IPS DF 6.9 (cell line): ENCODE data around the gene MKX.
A peak's percentile ranks its signal among the peaks of the same experiment; 100 is the strongest.

ENCODE experiments used
- DNase-seq: peaks from one replicate; pipeline ENCODE4 v3.0.0-alpha.2; 2013; ENCODE audit warnings: low read depth, low spot score
- H3K27ac ChIP-seq: one replicate; pipeline ENCODE4 v1.5.1; 2013; ENCODE audit warnings: low read length, control low read depth
- H3K27me3 ChIP-seq: 2 replicates; pipeline ENCODE4 v1.6.1; 2013; ENCODE audit warnings: mild to moderate bottlenecking, low read length; ENCODE audit not compliant: control insufficient read depth, insufficient read depth
- H3K36me3 ChIP-seq: 2 replicates; pipeline ENCODE4 v1.6.1; 2013; ENCODE audit warnings: low read length; ENCODE audit not compliant: control insufficient read depth, insufficient read depth
- H3K4me1 ChIP-seq: 2 replicates; pipeline ENCODE4 v1.6.1; 2013; ENCODE audit warnings: low read length; ENCODE audit not compliant: control insufficient read depth, insufficient read depth
- H3K4me3 ChIP-seq: 2 replicates; pipeline ENCODE4 v1.5.1; 2013; ENCODE audit warnings: mild to moderate bottlenecking, low read length
- H3K9me3 ChIP-seq: 2 replicates; pipeline ENCODE4 v1.6.1; 2013; ENCODE audit warnings: low read length, inconsistent platforms; ENCODE audit not compliant: control insufficient read depth, insufficient read depth
- WGBS: extraction: QIAGEN DNeasy Blood & Tissue Kit; methylation state at CpG from one replicate; pipeline ENCODE4 v1.1.7; 2013; ENCODE audit warnings: mixed read lengths, missing lambda C conversion rate; ENCODE audit not compliant: insufficient read length, insufficient coverage; 5-methylcytosine and 5-hydroxymethylcytosine counted together

Gene MKX

DNA sequence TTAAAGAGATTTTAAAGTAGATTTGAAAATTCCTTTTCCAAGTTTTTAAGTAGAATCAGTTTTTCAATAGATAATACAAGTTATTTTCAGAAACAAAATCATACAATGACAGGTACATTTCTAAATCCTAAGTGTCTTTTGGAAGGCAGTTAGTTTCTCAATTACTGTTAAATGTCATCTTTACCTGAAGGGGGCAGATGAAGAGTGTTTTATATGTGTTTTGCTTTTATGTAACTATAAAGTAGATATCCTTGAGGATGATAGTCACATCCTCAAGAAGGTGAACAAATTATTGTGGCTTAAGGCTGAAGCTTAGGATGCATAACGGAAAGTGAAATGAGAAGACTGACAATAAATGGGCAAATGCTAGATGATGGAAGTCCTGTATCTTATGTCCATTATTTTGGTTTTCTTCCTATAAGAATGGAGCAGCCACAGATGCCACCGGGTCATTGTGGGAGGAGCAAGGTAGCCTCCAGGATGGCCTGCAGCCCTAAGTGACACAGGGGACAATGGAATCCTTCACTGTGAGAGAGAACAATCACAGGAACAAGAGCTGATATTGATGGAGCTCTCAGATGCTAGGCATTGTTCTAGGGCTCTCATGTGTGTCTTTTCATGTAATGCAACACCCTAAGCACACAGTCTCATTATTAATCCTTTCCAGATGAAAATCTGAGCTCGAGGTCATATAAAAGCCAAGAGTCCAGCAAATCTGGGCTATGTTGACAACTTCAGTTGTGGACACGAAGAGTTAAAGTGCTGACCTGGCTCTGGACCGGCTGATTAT is 14.1 kb upstream of the MKX start:
- H3K27me3 ChIP-seq: no peaks in the 10 kb centered on the region
- H3K9me3 ChIP-seq: no peaks in the 10 kb centered on the region
- no peak overlapping the region for H3K4me3 ChIP-seq
- no peaks in the 10 kb centered on the region for H3K36me3 ChIP-seq
- no peak for DNase-seq
- no CpG with 5 or more reads among the region's 5 CpGs for WGBS
- H3K27ac ChIP-seq: no peak overlapping the region
- H3K4me1 ChIP-seq: no peaks in the 10 kb centered on the region

DNA sequence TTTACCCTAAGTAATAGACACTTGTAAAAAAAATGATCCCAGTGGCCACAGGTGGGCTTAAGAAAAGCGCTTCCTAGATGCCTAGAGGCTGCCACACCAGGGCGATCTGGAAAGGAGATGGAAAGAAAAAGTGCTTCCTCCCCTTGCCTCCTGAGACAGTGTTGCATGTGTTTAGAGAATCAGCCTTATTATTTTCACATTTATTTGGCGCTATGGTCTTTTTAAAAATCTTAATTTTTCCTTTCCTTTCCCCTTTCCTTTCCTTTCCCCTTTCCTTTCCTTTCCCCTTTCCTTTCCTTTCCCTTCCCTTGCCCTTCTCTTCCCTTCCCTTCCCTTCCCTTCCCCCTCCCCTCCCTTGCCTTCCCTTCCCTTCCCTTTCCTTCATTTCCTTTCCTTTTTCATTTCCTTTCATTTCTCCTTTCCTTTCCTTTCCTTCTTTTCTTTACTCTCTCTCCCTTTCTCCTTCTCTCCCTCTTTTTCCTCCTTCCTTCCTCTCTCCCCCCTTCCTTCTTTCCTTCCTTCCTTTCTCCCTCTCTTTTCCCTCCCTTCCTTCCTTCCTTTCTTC is 7.1 kb upstream of the MKX start:
- Histone ChIP-seq H3K27me3 (peaks cover 3% of the 10 kb centered on the region; the same call in 1 of the 2 replicates), H3K4me3 (no peak overlapping the region), H3K36me3 (no peaks in the 10 kb centered on the region), H3K9me3 (no peaks in the 10 kb centered on the region), H3K27ac (no peak overlapping the region), H3K4me1 (no peaks in the 10 kb centered on the region)
- DNase-seq: no peak
- no CpG with 5 or more reads among the region's 3 CpGs for WGBS

DNA sequence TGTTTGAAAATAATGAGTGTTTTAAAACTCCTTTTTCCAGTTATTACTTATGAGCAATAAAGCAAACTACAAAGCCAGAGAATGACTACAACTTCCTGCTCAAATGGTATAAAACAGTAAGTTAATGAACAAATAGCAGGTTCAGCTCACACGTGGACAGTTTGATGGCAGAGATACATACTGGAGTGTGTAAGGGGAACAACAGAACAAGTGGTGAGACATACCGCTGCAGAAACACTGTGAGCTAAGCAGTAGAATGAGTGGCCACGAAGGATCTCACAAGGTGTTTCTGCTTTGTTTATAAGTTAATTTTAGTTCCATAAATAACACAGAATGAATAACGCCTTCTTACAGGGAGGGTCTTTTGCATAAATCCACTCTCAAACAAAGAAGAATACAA is 3.0 kb upstream of the MKX start:
- Histone ChIP-seq H3K9me3 (no peaks in the 10 kb centered on the region), H3K27ac (no peak overlapping the region), H3K27me3 (peaks cover 38% of the 10 kb centered on the region), H3K36me3 (no peaks in the 10 kb centered on the region; the same call in 1 of the 2 replicates), H3K4me1 (peaks cover 8% of the 10 kb centered on the region), H3K4me3 (no peak overlapping the region)
- no peak for DNase-seq
- WGBS: no CpG with 5 or more reads among the region's 4 CpGs

DNA sequence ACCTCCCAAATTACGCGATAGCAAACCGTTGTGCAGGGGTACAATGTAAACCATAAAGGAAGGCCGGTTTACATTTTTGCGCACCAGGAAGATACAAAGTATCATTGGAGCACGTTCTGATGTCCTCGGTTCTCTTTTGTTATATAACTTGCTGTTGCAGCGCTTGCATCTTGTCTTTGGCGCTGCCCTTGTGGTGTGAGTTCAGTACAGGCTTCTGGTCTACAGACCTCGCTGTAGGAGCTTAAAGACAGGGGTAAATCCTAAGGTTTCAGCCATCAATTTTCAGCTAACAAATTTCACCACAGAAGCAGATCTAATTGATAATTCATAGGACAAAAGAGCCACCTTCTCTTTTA is 1.5 kb upstream of the MKX start:
- Histone ChIP-seq H3K4me1 (peaks cover 8% of the 10 kb centered on the region), H3K27me3 (peaks cover 42% of the 10 kb centered on the region), H3K27ac (no peak overlapping the region), H3K36me3 (no peaks in the 10 kb centered on the region; the same call in 1 of the 2 replicates), H3K9me3 (no peaks in the 10 kb centered on the region), H3K4me3 (no peak overlapping the region; the same call in 1 of the 2 replicates)
- no peak for DNase-seq
- no CpG with 5 or more reads among the region's 10 CpGs for WGBS

DNA sequence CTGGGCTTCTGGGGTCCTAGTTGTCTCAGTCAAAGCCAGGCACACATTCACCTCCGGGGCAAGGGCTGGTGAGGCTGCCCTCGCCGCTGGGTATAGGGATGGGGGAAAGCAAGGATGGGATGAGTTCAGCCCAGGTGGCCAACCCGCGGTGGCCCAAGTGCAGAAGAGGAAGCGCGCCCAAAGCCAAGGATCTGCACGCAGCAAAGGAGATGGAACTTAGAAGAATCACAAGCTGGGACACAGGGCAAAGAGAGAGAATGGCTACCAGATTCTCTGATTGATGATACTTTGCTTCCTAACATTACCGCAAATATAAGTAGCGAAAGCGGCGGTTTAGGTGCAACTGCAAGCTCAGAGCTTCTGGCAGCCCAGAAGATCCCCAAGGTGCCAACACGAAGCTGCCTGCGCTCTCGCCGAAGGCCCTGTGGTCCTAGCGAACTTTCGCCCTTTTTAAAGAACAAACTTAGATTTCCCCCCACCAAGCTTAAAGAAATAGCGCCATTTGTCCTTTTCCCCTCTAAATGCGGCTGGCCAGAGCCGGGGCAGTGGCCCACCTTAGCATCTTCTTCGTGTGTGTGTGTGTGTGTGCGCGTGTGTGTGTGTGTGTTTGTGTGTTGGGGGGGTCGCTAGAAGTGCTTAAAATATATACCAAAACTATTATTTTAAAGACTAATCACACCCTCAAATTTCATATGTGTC is 927 bp upstream of the MKX start:
- H3K4me3 ChIP-seq: peak overlapping the region; percentile 75
- peaks cover 8% of the 10 kb centered on the region for H3K4me1 ChIP-seq
- WGBS: no CpG with 5 or more reads among the region's 25 CpGs
- peaks cover 46% of the 10 kb centered on the region for H3K27me3 ChIP-seq
- no peak for DNase-seq
- H3K9me3 ChIP-seq: no peaks in the 10 kb centered on the region
- H3K27ac ChIP-seq: no peak overlapping the region
- no peaks in the 10 kb centered on the region; the same call in 1 of the 2 replicates for H3K36me3 ChIP-seq

DNA sequence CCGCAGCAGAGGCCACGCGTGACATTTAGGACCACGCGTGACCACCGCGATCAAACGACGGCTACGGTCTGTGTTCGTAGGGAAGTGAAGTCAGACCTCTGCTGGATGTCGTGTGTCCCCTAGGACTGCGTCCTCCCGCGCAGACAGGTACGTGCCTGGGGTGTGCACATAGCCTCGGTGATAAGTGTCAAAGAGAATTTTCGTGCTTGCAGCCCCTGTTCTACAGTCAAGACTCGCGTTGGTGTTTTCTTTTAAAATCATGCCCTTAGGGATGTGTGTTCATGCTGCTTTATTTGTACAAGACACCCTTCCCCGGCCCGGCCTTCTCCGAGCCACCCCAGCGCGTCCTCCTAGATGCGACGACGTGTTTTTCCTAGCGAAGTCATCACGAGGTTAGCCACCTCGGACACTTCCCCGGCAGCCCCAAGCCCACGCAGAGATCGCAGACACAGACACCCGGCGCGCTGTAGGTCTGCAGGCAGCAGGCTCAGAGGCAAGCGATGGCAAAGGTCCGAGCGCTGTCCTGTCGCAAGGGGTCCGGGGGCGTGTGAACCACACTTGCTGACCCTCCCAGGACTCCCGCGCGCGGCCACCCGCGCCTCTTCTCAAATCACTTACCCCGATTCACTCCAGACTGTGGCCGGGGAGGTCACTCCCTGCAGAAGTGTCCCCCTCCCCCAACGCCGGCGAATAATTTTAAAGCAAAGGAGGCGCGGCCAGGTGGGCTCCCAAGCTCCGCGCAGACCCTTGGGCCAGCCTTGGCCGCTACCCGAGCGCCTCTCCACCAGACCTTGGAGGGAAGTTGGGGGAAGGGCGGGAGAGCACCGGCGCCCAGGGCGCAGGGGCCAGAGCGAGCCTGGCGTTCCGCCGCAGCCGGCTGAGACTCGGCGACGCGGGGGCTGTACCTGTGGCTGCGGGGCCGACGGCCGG is 552 bp downstream of the MKX start:
- no peaks in the 10 kb centered on the region; the same call in 1 of the 2 replicates for H3K36me3 ChIP-seq
- peaks cover 56% of the 10 kb centered on the region for H3K27me3 ChIP-seq
- no peak for DNase-seq
- WGBS: no CpG with 5 or more reads among the region's 78 CpGs
- H3K9me3 ChIP-seq: no peaks in the 10 kb centered on the region
- peaks cover 8% of the 10 kb centered on the region for H3K4me1 ChIP-seq
- H3K27ac ChIP-seq: no peak overlapping the region
- peak overlapping the region; percentile 75; the same call in 1 of the 2 replicates for H3K4me3 ChIP-seq

DNA sequence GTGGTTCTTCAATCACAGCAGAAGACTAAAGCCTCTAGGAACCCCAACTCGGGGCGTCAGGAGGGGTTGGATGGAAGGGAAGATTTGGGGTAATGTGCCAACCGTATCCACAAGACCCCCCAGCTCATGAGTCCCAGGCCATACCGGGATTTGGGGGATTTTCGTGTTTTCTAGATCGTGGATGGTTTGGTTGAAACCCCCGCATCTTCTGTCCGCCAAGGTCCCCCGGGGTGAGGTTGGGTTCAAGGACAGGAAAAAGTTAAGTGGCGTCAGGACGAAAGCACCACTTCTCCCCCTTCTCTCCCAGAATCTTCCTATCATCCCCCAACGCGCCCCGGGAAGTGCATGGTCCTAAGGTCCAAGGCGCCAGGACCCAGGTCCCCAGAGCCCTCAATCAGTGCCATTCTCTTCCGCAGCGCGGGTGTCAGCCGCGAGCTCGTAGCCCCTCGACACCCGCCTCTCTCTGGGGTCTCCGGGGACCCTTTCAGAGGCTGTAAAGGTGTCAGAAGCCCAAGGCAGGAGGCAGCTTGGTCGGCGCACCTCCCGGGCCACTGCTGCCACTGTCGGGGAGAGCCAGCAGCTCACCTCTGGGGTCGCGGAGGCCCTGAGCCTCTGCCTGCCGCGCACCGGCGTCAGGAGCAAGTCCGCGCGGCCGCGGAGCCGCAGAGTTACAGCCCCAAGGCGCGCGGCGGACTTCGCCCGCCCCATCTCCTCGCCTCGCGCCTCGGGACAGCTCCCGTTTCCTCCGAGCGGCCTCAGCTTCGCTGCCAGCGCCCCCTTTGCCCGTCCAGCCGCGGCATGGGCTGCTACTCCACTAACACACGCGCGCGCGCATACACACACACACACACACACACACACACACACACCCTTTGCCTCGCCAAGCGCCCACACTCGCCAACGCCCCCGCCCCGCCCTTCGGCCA is 1.5 kb downstream of the MKX start:
- H3K36me3 ChIP-seq: no peaks in the 10 kb centered on the region; the same call in 1 of the 2 replicates
- no peaks in the 10 kb centered on the region for H3K9me3 ChIP-seq
- WGBS: no CpG with 5 or more reads among the region's 70 CpGs
- DNase-seq: no peak
- H3K27ac ChIP-seq: no peak overlapping the region
- peak overlapping the region; percentile 28; the same call in 1 of the 2 replicates for H3K4me3 ChIP-seq
- peaks cover 56% of the 10 kb centered on the region for H3K27me3 ChIP-seq
- H3K4me1 ChIP-seq: peaks cover 8% of the 10 kb centered on the region

DNA sequence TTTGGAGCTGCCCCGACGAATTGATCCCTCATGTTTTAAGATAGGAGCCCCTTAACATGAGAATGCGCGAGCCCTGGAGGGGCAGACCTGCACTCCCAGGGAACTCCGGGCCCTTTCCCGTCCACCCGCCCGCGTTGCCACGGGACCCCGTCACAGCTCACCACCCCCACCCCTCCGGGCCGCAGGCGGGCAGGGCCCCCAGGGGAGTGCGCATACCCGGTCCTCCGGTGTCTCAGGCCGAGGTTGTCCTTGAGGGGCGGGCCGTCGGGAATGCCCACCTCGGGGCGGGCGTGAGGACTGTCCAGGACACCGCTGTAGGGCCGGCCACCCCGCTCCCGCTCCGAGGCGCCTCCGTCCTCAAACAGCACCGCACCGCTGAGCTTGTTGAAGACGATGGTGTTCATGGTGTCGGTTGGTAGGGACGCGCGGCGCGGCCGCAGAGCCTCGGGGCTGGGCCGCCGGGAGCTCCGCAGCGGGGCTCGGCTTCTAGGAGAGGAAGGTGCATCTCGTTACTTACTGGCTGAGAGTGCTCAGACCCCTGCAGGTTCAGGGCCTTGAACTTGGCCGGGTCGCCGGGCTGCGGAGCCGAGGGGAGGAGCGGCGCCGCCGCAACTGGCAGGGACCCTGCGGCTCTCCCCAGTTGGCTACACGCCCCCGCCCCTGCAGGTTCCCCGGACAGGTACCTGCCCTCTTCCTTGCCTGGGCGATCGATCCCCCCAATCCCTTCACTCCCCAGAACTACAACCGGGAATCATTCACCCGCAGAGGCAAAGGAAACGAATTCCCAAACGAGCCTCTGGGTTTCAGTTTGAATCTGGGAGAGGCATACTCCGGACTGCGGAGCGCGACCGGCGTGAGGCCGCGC is 2.4 kb downstream of the MKX start:
- H3K4me3 ChIP-seq: peak overlapping the region; percentile 54; the same call in 1 of the 2 replicates
- no peak for DNase-seq
- no peaks in the 10 kb centered on the region for H3K9me3 ChIP-seq
- H3K27ac ChIP-seq: no peak overlapping the region
- peaks cover 54% of the 10 kb centered on the region for H3K27me3 ChIP-seq
- H3K4me1 ChIP-seq: peaks cover 8% of the 10 kb centered on the region
- no CpG with 5 or more reads among the region's 75 CpGs for WGBS
- H3K36me3 ChIP-seq: no peaks in the 10 kb centered on the region; the same call in 1 of the 2 replicates
